GM21717 (cell line): ENCODE results near the gene TCF4.

Experiments
- ATAC-seq: cut with Tn5 transposase; IDR thresholded peaks from one replicate; pipeline ENCODE4 v1.9.1; 2021; ENCODE audit warnings: mild to moderate bottlenecking, moderate library complexity; ENCODE audit not compliant: unreplicated experiment

Gene TCF4

GRCh38 chr18:55249550-55249949 lies 338.4 kb downstream of the TCF4 start:
- peak; percentile 40 for ATAC-seq

- ATAC-seq, result no peak
These were observed 339.5 kb downstream of the TCF4 start for GRCh38 chr18:55248495-55248894.

GRCh38 chr18:55247032-55247431 lies 341.0 kb downstream of the TCF4 start:
- no peak for ATAC-seq

- ATAC-seq, result no peak
These were observed 341.7 kb downstream of the TCF4 start for GRCh38 chr18:55246278-55246677.

GRCh38 chr18:55245211-55245614 lies 342.8 kb downstream of the TCF4 start:
- ATAC-seq, result no peak

- ATAC-seq, result no peak
These were observed 343.4 kb downstream of the TCF4 start for GRCh38 chr18:55244546-55244945.

GRCh38 chr18:55243857-55244256 lies 344.1 kb downstream of the TCF4 start:
- no peak for ATAC-seq

- ATAC-seq, result no peak
These were observed 344.7 kb downstream of the TCF4 start for GRCh38 chr18:55243255-55243654.

- ATAC-seq, result peak; percentile 71
These were observed 347.0 kb downstream of the TCF4 start for GRCh38 chr18:55240978-55241377.

- no peak for ATAC-seq
These were observed 348.3 kb downstream of the TCF4 start for GRCh38 chr18:55239740-55240139.

- no peak for ATAC-seq
These were observed 350.3 kb downstream of the TCF4 start for GRCh38 chr18:55237660-55238059.

- peak; percentile 58 for ATAC-seq
These were observed 351.7 kb downstream of the TCF4 start for GRCh38 chr18:55236150-55236931.

- ATAC-seq, result no peak
These were observed 352.9 kb downstream of the TCF4 start for GRCh38 chr18:55235094-55235461.

GRCh38 chr18:55234366-55235093 lies 353.5 kb downstream of the TCF4 start:
- peak; percentile 71 for ATAC-seq

- no peak for ATAC-seq
These were observed 354.1 kb downstream of the TCF4 start for GRCh38 chr18:55233857-55234256.

GRCh38 chr18:55232506-55232905 lies 355.5 kb downstream of the TCF4 start:
- no peak for ATAC-seq

- ATAC-seq, result no peak
These were observed 358.3 kb downstream of the TCF4 start for GRCh38 chr18:55229682-55230081.

- no peak for ATAC-seq
These were observed 359.3 kb downstream of the TCF4 start for GRCh38 chr18:55228707-55229106.

- no peak for ATAC-seq
These were observed 359.8 kb downstream of the TCF4 start for GRCh38 chr18:55228191-55228590.

- no peak for ATAC-seq
These were observed 360.2 kb downstream of the TCF4 start for GRCh38 chr18:55227771-55228170.

- no peak for ATAC-seq
These were observed 361.9 kb downstream of the TCF4 start for GRCh38 chr18:55226044-55226443.

- ATAC-seq, result no peak
These were observed 363.8 kb downstream of the TCF4 start for GRCh38 chr18:55224086-55224625.
